Loucy (cell line): Measurements from ENCODE around the gene CALHM3.

ENCODE experiments used
- H2AFZ ChIP-seq: fragments of 200-600 bp; sonication (generic); 2 replicates; pipeline ENCODE4 v1.6.0; 2016; ENCODE audit warnings: antibody characterized with exemption, mild to moderate bottlenecking, low read length, moderate library complexity
- H3F3A ChIP-seq: fragments of 200-600 bp; 2 replicates; pipeline ENCODE4 v1.6.0; 2016; ENCODE audit warnings: antibody characterized with exemption, low read depth, mild to moderate bottlenecking
- H3K27me3 ChIP-seq: fragments of 200-600 bp; sonication (generic); 2 replicates; pipeline ENCODE4 v1.6.1; 2014; ENCODE audit warnings: low read length, mild to moderate bottlenecking; ENCODE audit not compliant: insufficient read depth, poor library complexity, severe bottlenecking
- H3K36me3 ChIP-seq: fragments of 200-600 bp; sonication (generic); 2 replicates; pipeline ENCODE4 v1.6.1; 2016; ENCODE audit warnings: low read length; ENCODE audit not compliant: insufficient read depth
- H3K4me1 ChIP-seq: fragments of 200-600 bp; sonication (generic); 2 replicates; pipeline ENCODE4 v1.5.1; 2014; ENCODE audit warnings: low read length, mild to moderate bottlenecking; ENCODE audit not compliant: insufficient read depth, poor library complexity, severe bottlenecking
- H3K4me2 ChIP-seq: fragments of 200-600 bp; sonication (generic); 2 replicates; pipeline ENCODE4 v1.6.0; 2014; ENCODE audit warnings: antibody characterized with exemption, low read length, low read depth, mild to moderate bottlenecking; ENCODE audit not compliant: poor library complexity, severe bottlenecking
- H3K4me3 ChIP-seq: fragments of 200-600 bp; sonication (generic); 2 replicates; pipeline ENCODE4 v1.5.1; 2014; ENCODE audit warnings: low read length, mild to moderate bottlenecking, mixed read lengths; ENCODE audit not compliant: poor library complexity, severe bottlenecking
- H3K79me2 ChIP-seq: fragments of 200-600 bp; sonication (generic); 2 replicates; pipeline ENCODE4 v1.6.1; 2014; ENCODE audit warnings: low read length; ENCODE audit not compliant: insufficient read depth
- H3K9ac ChIP-seq: fragments of 200-600 bp; sonication (generic); 2 replicates; pipeline ENCODE4 v1.6.0; 2014; ENCODE audit warnings: mild to moderate bottlenecking, low read depth, low read length, moderate library complexity; ENCODE audit not compliant: poor library complexity, severe bottlenecking
- H3K9me2 ChIP-seq: fragments of 200-600 bp; sonication (generic); replicated peaks from 2 replicates; pipeline ENCODE4 v1.6.1; 2016; ENCODE audit warnings: low read depth, low read length, mixed read lengths
- H3K9me3 ChIP-seq: fragments of 200-600 bp; sonication (generic); 2 replicates; pipeline ENCODE4 v1.6.1; 2014; ENCODE audit warnings: mild to moderate bottlenecking, antibody characterized with exemption, low read length, low read depth; ENCODE audit not compliant: insufficient read depth
- H4K20me1 ChIP-seq: fragments of 200-600 bp; sonication (generic); 2 replicates; pipeline ENCODE4 v1.6.0; 2014; ENCODE audit warnings: antibody characterized with exemption, low read length, mild to moderate bottlenecking; ENCODE audit not compliant: insufficient read depth, poor library complexity, severe bottlenecking
- CTCF ChIP-seq: fragments of 200-600 bp; sonication (generic); conservative IDR thresholded peaks from 2 replicates; pipeline ENCODE4 v1.5.1; 2014; ENCODE audit warnings: mild to moderate bottlenecking, antibody characterized with exemption, low read length
- EZH2phosphoT487 ChIP-seq: fragments of 200-600 bp; IDR thresholded peaks from 2 replicates; pipeline ENCODE4 v1.6.1; 2018; ENCODE audit warnings: antibody characterized with exemption, mild to moderate bottlenecking, moderate library complexity, borderline replicate concordance

CALHM3 gene

GRCh38 chr10:103466734-103467133 lies 12.3 kb downstream of the CALHM3 start:
- H3K4me3 ChIP-seq = no peak overlapping the region
- no peak overlapping the region for H3K4me2 ChIP-seq
- TF ChIP-seq CTCF (no peak), EZH2phosphoT487 (no peak)
- H3K36me3 ChIP-seq = no peaks in the 10 kb centered on the region
- H2AFZ ChIP-seq = no peak overlapping the region
- H3K79me2 ChIP-seq = no peaks in the 10 kb centered on the region
- H3K4me1 ChIP-seq = peaks cover 47% of the 10 kb centered on the region
- no peaks in the 10 kb centered on the region for H3K27me3 ChIP-seq
- no peaks in the 10 kb centered on the region for H3K9me3 ChIP-seq
- no peak overlapping the region for H3K9ac ChIP-seq
- no peaks in the 10 kb centered on the region for H4K20me1 ChIP-seq
- peaks cover 3% of the 10 kb centered on the region; the same call in 1 of the 2 replicates for H3F3A ChIP-seq
- H3K9me2 ChIP-seq = no peaks in the 10 kb centered on the region

- Histone ChIP-seq H3K4me2 (no peak overlapping the region), H3K4me1 (peaks cover 39% of the 10 kb centered on the region), H4K20me1 (no peaks in the 10 kb centered on the region), H3F3A (no peaks in the 10 kb centered on the region), H2AFZ (no peak overlapping the region), H3K9ac (no peak overlapping the region), H3K4me3 (no peak overlapping the region), H3K27me3 (no peaks in the 10 kb centered on the region), H3K9me2 (no peaks in the 10 kb centered on the region), H3K36me3 (no peaks in the 10 kb centered on the region), H3K9me3 (no peaks in the 10 kb centered on the region), H3K79me2 (no peaks in the 10 kb centered on the region)
- TF ChIP-seq EZH2phosphoT487 (no peak), CTCF (no peak)
Observed at GRCh38 chr10:103465411-103466179, 13.4 kb downstream of the CALHM3 start.

- TF ChIP-seq EZH2phosphoT487 (no peak), CTCF (no peak)
- Histone ChIP-seq H3K9me3 (no peaks in the 10 kb centered on the region), H2AFZ (no peak overlapping the region), H3K36me3 (no peaks in the 10 kb centered on the region), H3K9me2 (no peaks in the 10 kb centered on the region), H3K4me1 (peaks cover 36% of the 10 kb centered on the region), H3K27me3 (no peaks in the 10 kb centered on the region), H4K20me1 (no peaks in the 10 kb centered on the region), H3F3A (no peaks in the 10 kb centered on the region), H3K9ac (no peak overlapping the region), H3K4me3 (no peak overlapping the region), H3K4me2 (no peak overlapping the region), H3K79me2 (no peaks in the 10 kb centered on the region)
Observed at GRCh38 chr10:103463499-103463898, 15.5 kb downstream of the CALHM3 start.
